ENCODE results near the gene ASF1B. TPM values are rescaled to one million over a fixed set of nuclear protein-coding genes. Genes with fewer than 3 reads are reported as not detected.

ASF1B gene
- total and polyA plus RNA-seq, 2 donors (not counting 3 experiments of a cell fraction or from before 2014, with no cell fraction given) = 39.1 to 42.4 TPM

GRCh38 chr19:14119644-14120496 is 16.5 kb downstream of the ASF1B start:
- BruUV-seq (replicated peaks) = no TSS peak
- Histone ChIP-seq H3K4me2 (ENCODE audit: insufficient read depth, low read length) (no peak overlapping the region), H3K27me3 (ENCODE audit: control insufficient read depth in 2 of 2, insufficient read depth in 2 of 2, low read length in 2 of 2) (no peaks in the 10 kb centered on the region), H3K4me1 (ENCODE audit: control insufficient read depth, extremely low read depth, insufficient read depth, low read length) (peaks cover 16% of the 10 kb centered on the region), H4K20me1 (replicated peaks; ENCODE audit: control insufficient read depth, extremely low read depth, insufficient read depth, low read length) (no peaks in the 10 kb centered on the region), H3K9me3 (replicated peaks; ENCODE audit: control insufficient read depth, insufficient read depth, low read length) (no peaks in the 10 kb centered on the region), H3K4me3 (replicated peaks in 1 of 3; ENCODE audit: insufficient read depth in 1 of 3, low read depth in 1 of 3, low read length in 3 of 3) (no peak overlapping the region), H3K9ac (replicated peaks; ENCODE audit: extremely low read depth, insufficient read depth, low read length) (no peak overlapping the region), H3K36me3 (ENCODE audit: control insufficient read depth in 2 of 2, extremely low read depth in 1 of 2, insufficient read depth in 2 of 2, low read length in 2 of 2) (no peaks in the 10 kb centered on the region), H3K9me1 (replicated peaks; ENCODE audit: control insufficient read depth, extremely low read depth, insufficient read depth, low read length) (no peaks in the 10 kb centered on the region), H3K79me2 (ENCODE audit: control insufficient read depth, insufficient read depth, low read length) (peaks cover 18% of the 10 kb centered on the region), H2AFZ (ENCODE audit: low read depth, low read length) (no peak overlapping the region), H3K27ac (ENCODE audit: insufficient read depth, low read depth, low read length) (no peak overlapping the region)
- TF ChIP-seq JUN (IDR thresholded peaks at IDR 0.05; ENCODE audit: borderline replicate concordance, insufficient read depth, insufficient read length, low read depth) = no peak
- TF ChIP-seq POLR2A (IDR thresholded peaks at IDR 0.05; ENCODE audit: low read depth, low read length) = no peak
- no peak for TF ChIP-seq MYC (IDR thresholded peaks at IDR 0.05; ENCODE audit: low read depth, low read length)
- no peak for TF ChIP-seq GATA2 (IDR thresholded peaks at IDR 0.05; ENCODE audit: insufficient read depth, insufficient read length, low read depth, low read length)
- TF ChIP-seq EZH2 (IDR thresholded peaks at IDR 0.05; ENCODE audit: borderline replicate concordance, low read depth, low read length, severe bottlenecking) = no peak
- TF ChIP-seq POLR2AphosphoS5 (IDR thresholded peaks at IDR 0.05; ENCODE audit: insufficient read depth, low read depth, low read length) = no peak
- TF ChIP-seq MAX (IDR thresholded peaks at IDR 0.05; ENCODE audit: insufficient read depth, insufficient read length) = no peak
- TF ChIP-seq CTCF (IDR thresholded peaks at IDR 0.05; ENCODE audit: extremely low read depth in 1 of 2, insufficient read depth in 1 of 2, low read depth in 1 of 2, low read length in 2 of 2) = no peak
- TF ChIP-seq FOS (IDR thresholded peaks at IDR 0.05; ENCODE audit: borderline replicate concordance, insufficient read depth, low read length) = no peak
- intact Hi-C loops (cut with micrococcal nuclease) = no loop called here
- dilution Hi-C loops (cut with MboI; ENCODE audit: extremely low pct_ligation_motif_present, low sequenced_read_pairs) = no loop called here
- POLR2A ChIA-PET = no interaction called here
- FAIRE-seq = no peak
- no peak for DNase-seq (ENCODE audit: low read depth, low spot score)
- CTCF ChIA-PET = no interaction called here
